ENCODE measurements around the gene UST.
"Not testable (repeated sequence)": the region's sequence is repeated elsewhere in the genome, so short reads cannot be mapped to it uniquely, and the experiment has no call there.

The UST gene

DNA sequence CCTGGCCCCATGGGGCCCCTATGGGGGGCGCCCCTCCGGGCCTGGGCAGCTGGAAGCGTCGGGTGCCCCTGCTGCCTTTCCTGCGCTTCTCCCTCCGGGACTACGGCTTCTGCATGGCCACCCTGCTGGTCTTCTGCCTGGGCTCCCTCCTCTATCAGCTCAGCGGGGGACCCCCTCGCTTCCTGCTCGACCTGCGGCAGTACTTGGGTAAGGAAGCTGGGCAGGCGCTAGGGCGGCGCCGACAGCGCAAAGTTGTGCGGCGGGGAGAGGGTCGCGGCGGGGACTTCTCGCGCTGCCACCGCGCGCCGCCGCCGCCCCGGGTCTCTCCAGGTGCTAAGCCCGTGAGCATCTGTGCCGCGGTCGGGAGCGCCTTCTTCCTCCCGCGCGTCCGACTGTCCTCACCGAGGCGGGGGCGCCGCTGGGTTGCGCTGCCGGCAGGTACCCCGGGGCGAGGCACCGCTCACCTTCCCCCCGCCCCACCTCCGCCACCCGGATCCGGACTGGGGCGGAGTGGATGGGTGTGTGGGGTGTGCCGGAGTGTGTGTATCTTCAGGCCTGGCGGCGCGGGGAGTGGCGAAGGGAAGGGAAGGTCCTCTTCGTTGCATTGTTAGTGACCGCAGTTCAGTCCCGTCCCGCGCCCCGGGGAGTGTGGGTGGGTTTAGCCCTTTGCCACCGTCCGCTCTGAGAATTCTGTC is 788 bp downstream of the UST start:
- H2BK120ac ChIP-seq (ENCODE audit: low read depth, low read length), result no peak overlapping the region
- peak overlapping the region; percentile 92 for H3K56ac ChIP-seq (ENCODE audit: low read length)
- peak overlapping the region; percentile 63 for H3K4me2 ChIP-seq (ENCODE audit: low read length)
- H4K5ac ChIP-seq (ENCODE audit: low read length), result no peak overlapping the region
- no peaks in the 10 kb centered on the region for H3K27me3 ChIP-seq (ENCODE audit: insufficient read depth, low read length, poor library complexity)
- no peak overlapping the region for H2BK15ac ChIP-seq (replicated peaks; ENCODE audit: low read depth)
- peak; percentile 87 for DNase-seq
- H4K8ac ChIP-seq (ENCODE audit: low read depth, low read length), result no peak overlapping the region
- H3K18ac ChIP-seq (ENCODE audit: low read length), result peak overlapping the region; percentile 65
- H3K4me3 ChIP-seq (ENCODE audit: low read length), result peak overlapping the region; percentile 74
- no peak overlapping the region for H2AK5ac ChIP-seq (ENCODE audit: low read length)
- peaks cover 14% of the 10 kb centered on the region for H3K79me1 ChIP-seq (ENCODE audit: low read length)
- no peak overlapping the region for H2BK5ac ChIP-seq (ENCODE audit: low read length)
- H3K4me1 ChIP-seq (ENCODE audit: control insufficient read depth, low read depth, low read length), result peaks cover 2% of the 10 kb centered on the region
- no peak overlapping the region for H3K23ac ChIP-seq (ENCODE audit: low read length)
- peaks cover 30% of the 10 kb centered on the region for H3K79me2 ChIP-seq (ENCODE audit: control insufficient read depth, insufficient read depth, low read length)
- no peaks in the 10 kb centered on the region for H3K36me3 ChIP-seq (ENCODE audit: control insufficient read depth, insufficient read depth, low read length)
- peak overlapping the region; percentile 75 for H3K27ac ChIP-seq (ENCODE audit: low read depth, low read length)
- peak overlapping the region; percentile 58 for H3K4ac ChIP-seq (ENCODE audit: low read depth, low read length)
- WGBS (ENCODE audit: extremely low coverage, insufficient coverage, low lambda C conversion rate), result no CpG with 5 or more reads among the region's 66 CpGs
- peak overlapping the region; percentile 75 for H3K9ac ChIP-seq (ENCODE audit: low read length)

DNA sequence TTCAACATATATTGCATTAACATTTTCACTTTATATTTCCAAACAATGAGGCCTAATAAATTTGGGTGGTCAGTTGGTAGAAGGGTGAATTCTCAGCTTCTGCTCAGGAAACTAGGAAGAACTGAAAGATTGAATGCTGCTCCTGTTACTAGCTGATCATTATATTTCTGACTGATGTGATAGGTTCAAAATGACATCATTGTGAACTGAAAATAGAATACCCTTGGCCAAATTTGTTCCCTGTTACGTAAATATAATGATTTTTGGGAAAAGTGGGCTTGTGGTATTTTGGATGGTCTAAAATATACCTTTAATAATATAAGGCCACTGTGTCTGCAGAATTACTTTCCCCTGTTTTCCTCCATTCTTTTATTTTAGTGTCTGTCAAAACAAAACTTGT is 2.8 kb downstream of the UST start:
- no peak overlapping the region for H4K8ac ChIP-seq (ENCODE audit: low read depth, low read length)
- no peak overlapping the region for H2AK5ac ChIP-seq (ENCODE audit: low read length)
- H3K56ac ChIP-seq (ENCODE audit: low read length), result no peak overlapping the region
- H3K9ac ChIP-seq (ENCODE audit: low read length), result no peak overlapping the region
- H2BK5ac ChIP-seq (ENCODE audit: low read length), result no peak overlapping the region
- H3K23ac ChIP-seq (ENCODE audit: low read length), result no peak overlapping the region
- peaks cover 36% of the 10 kb centered on the region for H3K79me2 ChIP-seq (ENCODE audit: control insufficient read depth, insufficient read depth, low read length)
- no peak overlapping the region for H3K27ac ChIP-seq (ENCODE audit: low read depth, low read length)
- no peak overlapping the region for H3K4ac ChIP-seq (ENCODE audit: low read depth, low read length)
- H3K79me1 ChIP-seq (ENCODE audit: low read length), result peaks cover 16% of the 10 kb centered on the region
- H3K4me1 ChIP-seq (ENCODE audit: control insufficient read depth, low read depth, low read length), result peaks cover 2% of the 10 kb centered on the region
- H2BK15ac ChIP-seq (replicated peaks; ENCODE audit: low read depth), result no peak overlapping the region
- H3K36me3 ChIP-seq (ENCODE audit: control insufficient read depth, insufficient read depth, low read length), result no peaks in the 10 kb centered on the region
- H4K5ac ChIP-seq (ENCODE audit: low read length), result no peak overlapping the region
- H3K27me3 ChIP-seq (ENCODE audit: insufficient read depth, low read length, poor library complexity), result no peaks in the 10 kb centered on the region
- no peak overlapping the region for H3K18ac ChIP-seq (ENCODE audit: low read length)
- H3K4me2 ChIP-seq (ENCODE audit: low read length), result no peak overlapping the region
- DNase-seq, result no peak
- no CpG with 5 or more reads among the region's 1 CpG for WGBS (ENCODE audit: extremely low coverage, insufficient coverage, low lambda C conversion rate)
- no peak overlapping the region for H3K4me3 ChIP-seq (ENCODE audit: low read length)
- no peak overlapping the region for H2BK120ac ChIP-seq (ENCODE audit: low read depth, low read length)

DNA sequence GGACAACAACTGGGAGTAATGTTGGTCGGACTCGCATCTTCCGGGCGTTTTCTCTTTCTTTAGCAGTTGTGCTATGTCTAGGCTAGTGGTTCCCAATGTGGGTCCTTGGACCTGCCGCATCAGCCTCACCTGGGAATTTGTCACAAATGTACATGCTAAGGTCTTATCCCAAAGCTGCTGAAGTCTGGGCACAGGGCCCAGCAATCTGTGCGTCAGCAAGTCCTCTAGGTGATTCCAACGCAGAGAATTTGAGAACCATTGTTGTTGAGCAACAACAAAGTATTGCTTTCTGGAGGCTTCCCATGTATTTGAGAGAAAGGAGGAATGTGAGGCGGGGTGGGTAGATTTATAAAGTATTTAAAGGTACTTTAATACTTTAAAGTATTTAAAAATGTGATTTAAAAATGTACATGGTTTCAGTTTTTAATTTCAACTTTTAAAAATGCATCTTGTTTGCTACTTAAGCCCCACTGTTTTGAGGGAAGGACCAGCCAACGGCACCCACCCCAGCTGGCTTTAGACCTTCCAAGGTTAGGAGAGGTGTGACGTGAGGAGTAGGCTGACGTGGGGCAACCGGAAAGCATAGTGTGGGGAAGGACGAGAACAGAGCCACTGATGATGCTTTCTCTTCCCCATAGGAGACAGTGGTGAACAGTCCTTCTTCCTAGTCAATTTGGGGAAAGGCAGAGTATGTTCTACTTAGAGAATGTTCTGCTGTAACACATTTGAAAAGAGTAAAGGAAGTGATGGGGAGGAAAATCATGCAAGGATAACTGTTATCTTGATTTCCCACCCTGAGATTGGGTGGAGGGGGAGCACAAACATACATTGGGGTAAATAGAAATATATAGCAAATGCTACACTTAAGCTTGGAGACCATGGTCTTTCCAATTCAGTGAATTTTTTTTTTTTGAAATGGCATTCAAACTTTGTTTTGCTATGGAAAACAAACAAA is 4.3 kb downstream of the UST start:
- no peak overlapping the region for H4K5ac ChIP-seq (ENCODE audit: low read length)
- H3K4me3 ChIP-seq (ENCODE audit: low read length), result no peak overlapping the region
- H3K79me2 ChIP-seq (ENCODE audit: control insufficient read depth, insufficient read depth, low read length), result peaks cover 38% of the 10 kb centered on the region
- WGBS (ENCODE audit: extremely low coverage, insufficient coverage, low lambda C conversion rate), result 100% methylated on average over 1 of the region's 13 CpGs
- no peaks in the 10 kb centered on the region for H3K36me3 ChIP-seq (ENCODE audit: control insufficient read depth, insufficient read depth, low read length)
- no peaks in the 10 kb centered on the region for H3K27me3 ChIP-seq (ENCODE audit: insufficient read depth, low read length, poor library complexity)
- no peak overlapping the region for H3K4ac ChIP-seq (ENCODE audit: low read depth, low read length)
- no peak overlapping the region for H3K56ac ChIP-seq (ENCODE audit: low read length)
- no peak overlapping the region for H2AK5ac ChIP-seq (ENCODE audit: low read length)
- no peak overlapping the region for H3K27ac ChIP-seq (ENCODE audit: low read depth, low read length)
- no peak overlapping the region for H3K4me2 ChIP-seq (ENCODE audit: low read length)
- H3K18ac ChIP-seq (ENCODE audit: low read length), result no peak overlapping the region
- H3K9ac ChIP-seq (ENCODE audit: low read length), result no peak overlapping the region
- peaks cover 16% of the 10 kb centered on the region for H3K79me1 ChIP-seq (ENCODE audit: low read length)
- H3K4me1 ChIP-seq (ENCODE audit: control insufficient read depth, low read depth, low read length), result peaks cover 2% of the 10 kb centered on the region
- no peak overlapping the region for H2BK15ac ChIP-seq (replicated peaks; ENCODE audit: low read depth)
- H2BK5ac ChIP-seq (ENCODE audit: low read length), result no peak overlapping the region
- no peak overlapping the region for H4K8ac ChIP-seq (ENCODE audit: low read depth, low read length)
- H3K23ac ChIP-seq (ENCODE audit: low read length), result no peak overlapping the region
- H2BK120ac ChIP-seq (ENCODE audit: low read depth, low read length), result no peak overlapping the region
- no peak for DNase-seq

DNA sequence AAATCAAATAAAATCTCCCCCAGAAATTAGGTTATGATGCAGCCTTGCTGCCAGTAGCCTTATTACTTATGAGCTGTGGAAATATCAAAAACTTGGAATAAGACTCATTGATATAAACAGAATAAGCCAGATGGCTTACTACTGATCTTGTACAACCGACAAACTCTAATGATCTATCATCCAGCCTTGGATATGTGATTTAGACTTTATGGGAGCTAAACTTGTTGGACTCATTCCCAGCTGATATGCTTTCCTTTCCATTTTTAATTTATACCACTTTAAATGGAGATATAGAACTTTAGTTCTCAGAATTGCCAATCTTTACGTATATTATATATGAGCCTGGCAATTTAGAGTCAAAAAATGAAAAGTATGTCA is 5.0 kb downstream of the UST start:
- Histone ChIP-seq H3K79me2 (ENCODE audit: control insufficient read depth, insufficient read depth, low read length) (peaks cover 43% of the 10 kb centered on the region), H2BK5ac (ENCODE audit: low read length) (no peak overlapping the region), H3K27me3 (ENCODE audit: insufficient read depth, low read length, poor library complexity) (no peaks in the 10 kb centered on the region), H3K4ac (ENCODE audit: low read depth, low read length) (no peak overlapping the region), H3K4me2 (ENCODE audit: low read length) (no peak overlapping the region), H3K56ac (ENCODE audit: low read length) (no peak overlapping the region), H2BK15ac (replicated peaks; ENCODE audit: low read depth) (no peak overlapping the region), H3K4me3 (ENCODE audit: low read length) (no peak overlapping the region), H3K18ac (ENCODE audit: low read length) (no peak overlapping the region), H4K8ac (ENCODE audit: low read depth, low read length) (no peak overlapping the region), H3K36me3 (ENCODE audit: control insufficient read depth, insufficient read depth, low read length) (no peaks in the 10 kb centered on the region), H3K27ac (ENCODE audit: low read depth, low read length) (no peak overlapping the region), H2BK120ac (ENCODE audit: low read depth, low read length) (no peak overlapping the region), H4K5ac (ENCODE audit: low read length) (no peak overlapping the region), H3K79me1 (ENCODE audit: low read length) (peaks cover 16% of the 10 kb centered on the region), H3K4me1 (ENCODE audit: control insufficient read depth, low read depth, low read length) (peaks cover 2% of the 10 kb centered on the region), H3K9ac (ENCODE audit: low read length) (no peak overlapping the region), H2AK5ac (ENCODE audit: low read length) (no peak overlapping the region), H3K23ac (ENCODE audit: low read length) (no peak overlapping the region)
- DNase-seq, result no peak
- WGBS (ENCODE audit: extremely low coverage, insufficient coverage, low lambda C conversion rate), result no CpG with 5 or more reads among the region's 2 CpGs

DNA sequence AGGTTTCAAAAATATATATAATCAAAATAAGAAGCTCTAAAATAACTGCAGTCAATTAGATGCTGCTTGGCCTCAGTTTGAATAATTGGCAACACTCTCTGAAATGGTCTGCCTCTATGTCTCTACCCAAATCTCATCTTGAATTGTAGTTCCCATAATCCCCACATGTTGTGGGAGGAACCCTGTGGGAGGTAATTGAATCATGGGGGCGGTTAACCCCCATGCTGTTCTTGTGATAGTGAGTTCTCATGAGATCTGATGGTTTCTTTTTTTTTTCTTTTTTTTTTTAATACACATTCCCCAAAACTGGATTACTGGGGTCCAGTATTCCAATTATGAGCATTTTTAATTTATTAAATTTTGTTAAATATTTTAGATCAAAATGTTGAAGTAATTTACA is 8.5 kb downstream of the UST start:
- H3K4ac ChIP-seq (ENCODE audit: low read depth, low read length); H3K4me3 ChIP-seq (ENCODE audit: low read length); H3K23ac ChIP-seq (ENCODE audit: low read length); H2BK15ac ChIP-seq (replicated peaks; ENCODE audit: low read depth); H3K27ac ChIP-seq (ENCODE audit: low read depth, low read length); H4K8ac ChIP-seq (ENCODE audit: low read depth, low read length); H3K56ac ChIP-seq (ENCODE audit: low read length); H3K4me2 ChIP-seq (ENCODE audit: low read length); H3K4me1 ChIP-seq (ENCODE audit: control insufficient read depth, low read depth, low read length); H3K9ac ChIP-seq (ENCODE audit: low read length); H2AK5ac ChIP-seq (ENCODE audit: low read length); H3K79me1 ChIP-seq (ENCODE audit: low read length); H4K5ac ChIP-seq (ENCODE audit: low read length); H2BK5ac ChIP-seq (ENCODE audit: low read length); H3K27me3 ChIP-seq (ENCODE audit: insufficient read depth, low read length, poor library complexity); H3K18ac ChIP-seq (ENCODE audit: low read length); DNase-seq; H3K36me3 ChIP-seq (ENCODE audit: control insufficient read depth, insufficient read depth, low read length); H2BK120ac ChIP-seq (ENCODE audit: low read depth, low read length): not testable (repeated sequence)
- peaks cover 44% of the 10 kb centered on the region for H3K79me2 ChIP-seq (ENCODE audit: control insufficient read depth, insufficient read depth, low read length)
- no CpG with 5 or more reads among the region's 1 CpG for WGBS (ENCODE audit: extremely low coverage, insufficient coverage, low lambda C conversion rate)

Measured in mesendoderm (in vitro differentiated cells).